PC-9 (cell line): Measurements from ENCODE around the gene PGA3.

Source experiments
- CTCF ChIP-seq: fragments of 200-600 bp; sonication (generic); conservative IDR thresholded peaks from 2 replicates; pipeline ENCODE4 v1.6.1; 2017; ENCODE audit warnings: mixed run types, antibody characterized with exemption, mild to moderate bottlenecking, moderate library complexity
- EZH2 ChIP-seq: fragments of 200-600 bp; sonication (generic); IDR thresholded peaks from 2 replicates; pipeline ENCODE4 v1.8.0; 2017; ENCODE audit warnings: antibody characterized with exemption, low read depth

GRCh38 chr11:61162092-61162941 lies 41.0 kb upstream of the PGA3 start:
- no peak for TF ChIP-seq CTCF
- TF ChIP-seq EZH2, result no peak
